ENCODE data around the gene NPPA.
"Not testable (repeated sequence)": the region's sequence is repeated elsewhere in the genome, so short reads cannot be mapped to it uniquely, and the experiment has no call there.

Gene NPPA

DNA sequence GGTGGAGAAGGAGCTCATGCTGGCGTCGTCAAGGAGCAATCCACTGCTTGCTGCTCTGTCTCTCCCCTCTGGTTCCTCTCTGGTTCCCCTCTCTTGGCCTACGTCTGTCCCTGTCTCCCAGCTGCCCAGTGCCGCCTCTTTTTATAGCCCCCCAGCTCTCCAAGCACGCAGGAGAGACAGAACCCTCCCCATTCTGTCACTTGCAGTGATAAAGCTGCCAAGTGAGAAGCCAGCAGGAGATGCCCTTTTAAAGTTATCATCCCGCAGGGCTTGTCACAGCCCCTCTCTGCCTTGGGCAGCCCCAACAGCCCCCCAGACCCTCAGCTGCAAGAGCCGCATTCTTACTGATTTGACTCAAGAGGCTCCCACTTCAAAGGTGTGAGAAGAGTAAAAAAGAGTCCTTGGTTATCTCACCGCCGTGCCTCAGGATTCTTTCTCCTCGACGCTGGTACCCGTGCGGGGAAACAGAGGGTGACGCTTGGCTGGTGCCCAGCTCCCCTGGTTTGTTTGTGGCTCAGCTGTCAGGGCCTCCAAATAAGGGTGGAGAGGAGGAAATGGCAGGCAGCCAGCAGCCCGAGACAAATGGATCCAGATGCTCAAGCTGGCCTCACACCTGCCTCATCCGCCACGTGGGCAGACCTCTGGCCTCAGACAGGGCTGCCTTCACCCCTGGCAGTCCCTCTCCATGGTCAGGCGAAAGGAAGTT is at the start of gene NPPA:
Gene NPPA (minus strand): TSS at position 117 of the 706 bp plus-strand sequence. CDS start 99 bp downstream, at position 18.
- TF ChIP-seq, protein P1, sequence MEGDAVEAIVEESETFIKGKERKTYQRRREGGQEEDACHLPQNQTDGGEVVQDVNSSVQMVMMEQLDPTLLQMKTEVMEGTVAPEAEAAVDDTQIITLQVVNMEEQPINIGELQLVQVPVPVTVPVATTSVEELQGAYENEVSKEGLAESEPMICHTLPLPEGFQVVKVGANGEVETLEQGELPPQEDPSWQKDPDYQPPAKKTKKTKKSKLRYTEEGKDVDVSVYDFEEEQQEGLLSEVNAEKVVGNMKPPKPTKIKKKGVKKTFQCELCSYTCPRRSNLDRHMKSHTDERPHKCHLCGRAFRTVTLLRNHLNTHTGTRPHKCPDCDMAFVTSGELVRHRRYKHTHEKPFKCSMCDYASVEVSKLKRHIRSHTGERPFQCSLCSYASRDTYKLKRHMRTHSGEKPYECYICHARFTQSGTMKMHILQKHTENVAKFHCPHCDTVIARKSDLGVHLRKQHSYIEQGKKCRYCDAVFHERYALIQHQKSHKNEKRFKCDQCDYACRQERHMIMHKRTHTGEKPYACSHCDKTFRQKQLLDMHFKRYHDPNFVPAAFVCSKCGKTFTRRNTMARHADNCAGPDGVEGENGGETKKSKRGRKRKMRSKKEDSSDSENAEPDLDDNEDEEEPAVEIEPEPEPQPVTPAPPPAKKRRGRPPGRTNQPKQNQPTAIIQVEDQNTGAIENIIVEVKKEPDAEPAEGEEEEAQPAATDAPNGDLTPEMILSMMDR (conservative IDR thresholded peaks at IDR 0.05; ENCODE audit: control insufficient read depth, insufficient read depth, low read depth, low read length) = no peak
- no peak within 1 kb of the TSS for H3K4me3 ChIP-seq (ENCODE audit: control insufficient read depth, low read depth, low read length)
- DNase-seq (ENCODE audit: low read depth) = peak; percentile 29

DNA sequence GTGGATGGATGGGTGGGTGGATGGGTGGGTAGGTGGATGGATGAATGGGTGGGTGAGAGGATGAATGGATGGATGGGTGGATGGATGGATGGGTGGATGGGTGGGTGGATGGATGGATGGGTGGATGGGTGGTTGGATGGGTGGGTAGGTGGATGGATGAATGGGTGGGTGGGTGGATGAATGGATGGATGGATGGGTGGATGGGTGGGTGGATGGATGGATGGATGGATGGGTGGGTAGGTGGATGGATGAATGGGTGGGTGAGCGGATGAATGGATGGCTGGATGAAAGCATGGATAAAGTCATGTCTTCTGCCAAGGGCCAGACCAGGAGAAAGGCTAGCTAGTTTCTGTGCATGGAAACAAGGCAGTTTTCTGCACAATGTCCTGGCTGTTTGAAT is 46.9 kb upstream of the NPPA start:
- not testable (repeated sequence) for H3K4me3 ChIP-seq (ENCODE audit: control insufficient read depth, low read depth, low read length); DNase-seq (ENCODE audit: low read depth)

DNA sequence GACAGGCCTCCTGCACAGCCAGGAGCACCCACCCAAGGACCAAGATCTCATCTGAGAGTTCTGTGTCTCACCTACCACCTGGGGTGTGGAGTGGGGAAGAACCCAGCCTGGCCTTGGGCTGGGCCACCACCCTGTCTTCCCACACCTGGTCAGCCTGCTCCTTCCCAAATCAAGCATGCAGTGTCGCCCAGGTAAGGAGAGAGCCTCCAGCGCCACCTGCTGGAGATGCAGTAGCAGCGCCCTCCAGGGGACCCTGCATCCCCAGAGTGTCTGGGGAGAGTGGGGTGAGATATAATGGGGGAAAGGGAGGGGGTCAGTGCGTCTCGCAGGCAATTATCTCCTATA is 46.3 kb upstream of the NPPA start:
- peak; percentile 30 for DNase-seq (ENCODE audit: low read depth)
- TF ChIP-seq, protein P1 (conservative IDR thresholded peaks at IDR 0.05; ENCODE audit: control insufficient read depth, insufficient read depth, low read depth, low read length) = peak; percentile 89

DNA sequence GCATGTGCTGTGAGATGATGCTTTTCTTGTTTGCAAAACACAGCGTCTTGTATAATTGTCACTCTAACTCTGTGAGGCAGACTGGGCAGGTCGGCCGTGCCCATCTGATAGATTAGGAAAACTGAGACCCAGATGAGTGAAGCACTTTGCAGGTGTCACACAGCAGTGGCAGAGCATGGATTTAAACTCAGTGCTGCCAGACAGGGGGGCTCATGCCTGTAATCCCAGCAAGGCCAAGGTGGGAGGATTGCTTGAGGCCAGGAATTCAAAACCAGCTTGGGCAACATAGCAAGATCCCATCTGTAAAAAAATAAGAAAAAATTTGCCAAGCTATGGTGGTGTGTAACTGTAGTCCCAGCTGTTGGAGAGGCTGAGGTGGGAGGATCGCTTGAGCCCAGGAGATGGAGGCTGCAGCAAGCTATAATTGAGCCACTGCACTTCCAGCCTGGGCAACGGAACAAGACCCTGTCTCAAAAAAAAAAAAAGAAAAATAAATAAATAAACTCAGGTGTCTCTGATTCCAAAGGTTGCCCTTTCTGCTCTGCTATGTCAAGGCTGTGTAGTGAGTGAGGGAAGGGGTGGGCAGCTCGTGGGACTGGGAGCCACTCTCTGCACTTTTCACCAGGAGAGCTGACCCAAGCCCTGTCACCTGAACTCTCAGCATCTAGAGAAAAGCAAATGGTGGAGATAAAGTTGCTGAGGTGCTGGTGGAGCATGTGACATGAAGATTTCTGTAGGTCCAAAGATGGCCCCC is 44.0 kb upstream of the NPPA start:
- H3K4me3 ChIP-seq (ENCODE audit: control insufficient read depth, low read depth, low read length) = no peak overlapping the region
- DNase-seq (ENCODE audit: low read depth) = no peak
- TF ChIP-seq, protein P1 (conservative IDR thresholded peaks at IDR 0.05; ENCODE audit: control insufficient read depth, insufficient read depth, low read depth, low read length) = no peak

More for the DNA sequence above, 46.3 kb upstream of the NPPA start:
- H3K4me3 ChIP-seq (ENCODE audit: control insufficient read depth, low read depth, low read length) = no peak overlapping the region

DNA sequence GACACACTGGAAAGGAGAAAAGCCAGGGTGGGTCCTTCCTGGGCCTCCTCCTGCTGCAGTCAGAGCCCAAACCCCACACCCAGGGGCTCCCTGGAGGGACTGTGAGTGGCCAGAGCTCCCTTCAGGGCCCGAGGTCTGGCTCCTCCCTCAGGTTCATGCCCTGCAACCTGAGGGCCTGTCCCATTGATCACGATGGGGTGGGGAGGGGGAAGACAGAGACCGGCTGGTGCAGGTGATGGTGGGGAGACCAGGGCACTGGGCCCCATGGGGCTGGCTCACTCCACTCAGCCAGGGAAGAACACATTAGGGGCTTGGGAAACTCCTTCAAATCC is 41.3 kb upstream of the NPPA start:
- DNase-seq (ENCODE audit: low read depth) = no peak
- TF ChIP-seq, protein P1 (conservative IDR thresholded peaks at IDR 0.05; ENCODE audit: control insufficient read depth, insufficient read depth, low read depth, low read length) = no peak
- no peak overlapping the region for H3K4me3 ChIP-seq (ENCODE audit: control insufficient read depth, low read depth, low read length)

DNA sequence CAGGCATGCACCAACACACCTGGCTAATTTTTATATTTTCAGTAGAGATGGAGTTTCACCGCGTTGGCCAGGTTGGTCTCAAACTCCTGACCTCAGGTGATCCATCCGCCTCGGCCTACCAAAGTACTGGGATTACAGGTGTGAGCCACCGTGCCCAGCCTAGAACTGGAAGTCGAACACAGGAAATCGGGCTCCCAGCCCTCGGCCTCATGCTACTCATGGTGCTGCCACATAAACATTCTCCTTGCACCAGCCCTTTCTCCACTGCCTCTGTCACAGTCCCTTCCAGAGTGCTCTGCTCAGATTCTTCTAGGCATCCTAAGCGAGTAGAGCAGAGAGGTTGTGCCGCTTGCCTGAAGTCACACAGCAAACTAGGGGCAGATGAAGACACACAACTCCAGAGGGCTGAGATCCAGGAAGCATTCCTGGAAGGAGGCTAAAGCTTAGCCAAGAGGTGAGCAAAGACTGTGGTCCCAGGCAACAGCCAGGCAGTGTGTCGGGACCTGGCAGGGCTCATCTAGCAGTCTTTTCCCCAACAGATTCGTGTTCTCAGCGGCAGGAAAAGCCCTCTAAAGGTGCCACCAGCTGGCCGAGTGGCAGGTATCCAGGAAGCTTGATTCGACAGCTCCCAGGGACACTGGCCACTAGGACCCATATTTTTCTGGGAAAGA is 40.8 kb upstream of the NPPA start:
- no peak for DNase-seq (ENCODE audit: low read depth)
- H3K4me3 ChIP-seq (ENCODE audit: control insufficient read depth, low read depth, low read length) = no peak overlapping the region
- TF ChIP-seq, protein P1 (conservative IDR thresholded peaks at IDR 0.05; ENCODE audit: control insufficient read depth, insufficient read depth, low read depth, low read length) = no peak

DNA sequence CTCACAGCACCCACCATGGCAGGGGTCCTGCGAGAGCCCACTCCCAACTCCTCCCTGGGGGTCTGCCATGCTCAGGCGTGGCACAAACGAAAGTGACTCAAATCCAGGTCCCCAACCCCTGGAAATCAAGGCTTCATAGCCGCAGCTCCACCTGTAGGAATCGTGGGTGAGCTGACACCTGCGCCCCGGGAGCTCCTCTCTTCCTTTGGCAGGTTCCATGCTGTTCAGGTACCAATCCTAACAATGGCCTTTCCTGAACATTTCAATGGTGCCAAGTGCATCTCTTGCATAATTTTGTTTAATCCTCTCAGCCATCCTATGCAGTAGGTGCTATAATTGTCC is 40.1 kb upstream of the NPPA start:
- TF ChIP-seq, protein P1 (conservative IDR thresholded peaks at IDR 0.05; ENCODE audit: control insufficient read depth, insufficient read depth, low read depth, low read length) = no peak
- no peak for DNase-seq (ENCODE audit: low read depth)
- H3K4me3 ChIP-seq (ENCODE audit: control insufficient read depth, low read depth, low read length) = no peak overlapping the region

Data from fibroblast of mammary gland (primary cell).